Activated CD4-positive, CD25-positive, alpha-beta regulatory T cell treated with anti-CD3 and anti-CD28 coated beads, Interleukin-2, amount 50 U/mL, for 24 hours (primary cell): Measurements from ENCODE around the gene MOGAT3.

Experiments
- ATAC-seq, 2 donors: fragments of 150-1000 bp; cut with Tn5 transposase; one replicate each; pipeline ENCODE4 v1.10.0; 2021; ENCODE audit warnings: mild to moderate bottlenecking in 1 of 2, moderate library complexity in 1 of 2

MOGAT3 gene

DNA sequence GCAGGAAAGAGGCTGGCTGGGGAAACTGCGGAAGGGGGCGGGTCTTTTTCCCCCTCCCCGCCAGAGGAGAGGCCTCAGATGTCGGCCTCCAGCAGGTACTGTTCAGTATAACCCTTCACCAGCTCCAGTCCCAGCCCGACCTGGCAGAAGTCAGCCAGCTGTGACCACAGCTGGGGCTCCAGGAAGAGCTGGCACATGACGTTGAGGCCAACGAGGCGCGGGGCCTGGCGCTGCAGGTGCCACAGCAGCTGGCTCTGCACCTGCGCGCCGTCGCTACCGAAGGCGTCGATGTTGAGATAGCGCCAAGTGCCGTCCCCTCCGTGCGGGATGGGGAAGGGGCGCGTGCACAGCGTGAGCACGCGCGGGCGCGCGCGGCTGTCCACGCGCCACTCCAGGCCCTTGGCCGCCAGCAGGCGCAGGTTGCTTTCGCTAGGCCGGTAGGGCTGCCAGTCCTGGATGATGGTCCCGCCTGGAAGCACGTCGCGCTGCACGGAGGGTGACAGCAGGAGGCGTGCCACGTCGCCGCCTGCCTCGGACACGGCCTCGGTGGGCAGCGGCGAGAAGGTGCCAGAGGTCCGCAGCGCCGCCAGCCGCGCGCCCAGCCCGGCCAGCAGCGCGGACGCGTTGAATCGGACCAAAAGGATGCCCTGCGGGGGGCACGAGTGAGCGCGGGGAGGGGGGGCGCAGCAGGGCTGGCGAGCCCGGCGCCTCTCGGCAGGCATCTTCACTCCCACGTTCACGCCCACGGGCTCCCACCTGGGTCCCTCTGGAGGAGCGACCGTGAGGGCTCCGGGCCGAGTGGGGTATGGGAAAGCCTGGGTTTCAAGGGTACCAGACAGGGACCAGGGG, 28.6 kb downstream of the MOGAT3 start:
- ATAC-seq: no peak

DNA sequence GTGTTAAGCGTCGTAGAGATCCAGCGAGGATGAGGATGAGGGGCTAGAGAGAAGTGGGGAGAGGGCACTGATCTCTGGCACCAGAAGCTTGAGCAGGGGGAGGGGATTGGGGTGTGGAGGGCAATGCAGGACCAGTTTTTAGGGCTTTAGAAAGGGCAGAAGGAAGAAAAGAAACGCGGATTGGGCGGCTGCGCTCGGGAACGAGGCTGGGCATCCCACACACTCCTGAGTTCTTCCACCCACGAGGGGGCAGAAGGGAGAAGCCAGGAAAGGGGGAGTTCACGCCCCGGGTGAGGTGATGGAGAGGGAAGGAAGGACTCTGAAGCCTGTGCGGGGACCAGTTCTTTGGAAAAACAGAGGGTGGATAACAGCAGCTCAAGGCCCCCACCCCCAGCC, 29.4 kb downstream of the MOGAT3 start:
- ATAC-seq: no peak

DNA sequence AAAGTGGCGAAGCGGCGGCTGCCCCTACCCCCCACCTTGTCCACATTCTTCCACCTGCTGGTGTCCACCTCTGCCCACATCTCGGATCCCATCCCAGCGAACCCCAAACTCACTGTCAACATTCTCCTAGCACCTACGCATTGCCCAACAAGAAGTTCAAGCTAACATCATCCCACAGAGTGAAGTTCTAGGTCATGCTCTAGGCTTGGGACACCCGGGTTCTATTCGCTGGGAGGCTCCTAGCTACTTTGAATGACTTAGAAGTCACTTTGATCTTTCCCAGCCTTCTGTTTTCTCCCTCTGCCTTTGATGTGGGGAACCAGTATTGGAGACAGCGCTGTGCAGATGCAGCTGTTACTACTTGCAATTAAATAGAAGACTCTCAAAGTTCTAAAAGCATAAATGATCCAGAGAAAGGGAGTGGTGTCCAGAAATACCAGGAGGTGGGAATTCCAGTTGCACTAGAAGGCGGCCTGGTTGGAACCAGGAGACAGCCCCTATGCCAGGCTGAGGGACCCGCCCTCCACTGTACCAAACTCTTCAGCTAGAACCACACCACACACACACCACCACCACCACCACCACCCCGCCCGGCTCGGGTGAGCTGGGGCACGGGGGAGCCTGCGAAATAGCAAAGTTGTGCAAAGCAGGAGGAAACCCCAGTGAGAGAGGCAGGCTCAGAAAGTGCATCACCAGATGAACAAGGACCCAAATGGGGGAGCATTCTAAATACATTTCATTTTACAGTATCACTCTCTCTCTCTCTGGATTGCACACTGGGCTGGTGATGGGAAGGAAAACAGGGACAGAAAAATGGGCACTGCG, 30.0 kb downstream of the MOGAT3 start:
- ATAC-seq: no peak

DNA sequence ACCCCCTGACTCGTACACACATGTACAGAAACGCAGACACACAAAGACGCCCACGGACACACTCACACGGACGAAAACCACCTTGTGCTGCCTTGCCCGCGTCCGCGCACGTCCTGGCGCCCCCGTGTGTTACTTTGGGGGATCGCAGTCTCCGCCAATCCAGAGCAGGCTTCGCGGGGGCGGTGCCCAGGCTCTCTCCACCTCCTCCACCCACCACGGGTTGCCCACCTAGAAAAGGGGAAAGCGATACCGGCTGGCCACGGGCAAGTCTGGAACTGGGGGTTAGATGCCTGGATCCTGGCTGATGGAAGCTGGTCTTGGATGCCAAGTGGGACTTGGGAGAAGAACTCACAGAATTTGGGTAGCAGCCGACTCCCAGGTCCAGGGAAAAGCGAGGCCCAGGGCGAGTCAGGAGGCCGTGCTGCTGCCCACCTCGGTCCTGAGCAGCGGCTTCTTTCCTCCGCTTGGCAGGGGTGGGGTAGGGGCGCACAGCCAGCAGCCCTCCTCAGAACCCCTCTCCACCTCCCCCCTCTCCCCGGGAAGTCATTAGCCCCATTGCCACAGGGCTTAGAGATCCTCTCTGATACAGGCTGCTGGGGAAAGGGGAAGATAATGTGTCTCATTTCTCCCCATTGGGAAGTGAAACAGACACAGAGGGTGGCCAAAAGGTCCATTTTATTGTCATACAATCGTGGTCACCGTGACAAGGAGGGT, 30.8 kb downstream of the MOGAT3 start:
- ATAC-seq: peak; percentile 42 to 53

DNA sequence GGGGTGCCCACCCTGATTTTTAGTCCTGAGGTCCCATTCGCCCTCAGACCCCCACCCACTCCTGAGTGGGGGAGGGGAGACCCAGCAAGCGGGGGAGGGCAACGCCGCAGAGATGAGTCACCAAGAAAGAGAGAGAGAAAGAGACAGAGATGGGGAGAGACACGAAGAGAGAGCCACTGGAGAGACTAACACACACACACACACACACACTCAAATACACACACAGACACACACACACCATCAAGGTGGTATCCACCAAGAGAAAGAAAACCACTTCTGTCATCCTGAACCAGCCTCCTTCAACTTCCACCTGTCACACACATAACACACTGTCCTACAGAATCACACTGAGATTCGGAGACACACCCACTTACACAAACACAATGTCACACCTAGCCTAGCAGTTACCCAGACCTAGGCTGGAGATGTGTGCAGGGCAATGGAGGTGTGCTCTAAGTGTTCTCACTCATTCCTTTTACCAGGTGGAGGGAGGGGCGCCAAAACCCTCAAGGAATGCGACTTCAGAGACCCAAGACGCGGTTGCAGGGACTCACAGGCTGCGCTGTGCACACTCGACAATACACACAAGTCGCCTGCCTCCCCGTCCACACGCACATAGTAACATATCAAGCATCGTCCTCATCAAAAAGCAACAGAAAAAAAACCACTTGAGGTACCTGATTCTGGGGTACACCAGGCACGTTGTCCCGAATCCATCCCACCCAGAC, 31.6 kb downstream of the MOGAT3 start:
- ATAC-seq: no peak

DNA sequence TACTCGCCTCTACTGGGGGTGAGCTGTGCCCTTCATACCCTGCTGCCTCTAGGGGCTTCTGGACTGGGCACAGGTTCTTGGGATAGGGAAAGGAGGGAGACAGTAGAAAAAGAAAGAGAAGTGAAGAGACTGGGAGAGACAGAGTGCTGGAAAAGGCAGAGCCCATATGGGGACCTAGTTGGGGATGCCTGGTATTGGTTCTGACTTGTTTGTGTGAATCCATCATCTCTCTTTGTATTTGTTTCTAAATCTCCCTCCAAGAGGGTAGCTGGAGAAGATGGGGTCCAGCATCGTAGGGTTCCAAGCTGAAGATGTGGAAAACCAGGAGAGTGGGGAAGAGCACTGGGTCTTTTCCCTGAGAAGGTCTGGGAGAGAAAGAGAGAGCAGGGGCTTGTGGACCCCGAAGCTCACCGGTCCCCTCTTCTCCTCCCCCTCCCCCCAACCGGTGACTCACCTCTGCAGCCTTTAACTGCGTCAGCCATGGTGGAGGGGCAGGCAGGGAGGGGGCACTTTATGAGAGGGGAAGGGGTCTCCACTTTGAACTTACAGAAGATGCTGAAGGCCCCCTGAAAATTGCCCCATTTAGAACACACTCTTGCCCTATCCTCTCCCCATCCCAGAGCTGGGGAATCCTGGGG, 32.3 kb downstream of the MOGAT3 start:
- ATAC-seq: no peak

DNA sequence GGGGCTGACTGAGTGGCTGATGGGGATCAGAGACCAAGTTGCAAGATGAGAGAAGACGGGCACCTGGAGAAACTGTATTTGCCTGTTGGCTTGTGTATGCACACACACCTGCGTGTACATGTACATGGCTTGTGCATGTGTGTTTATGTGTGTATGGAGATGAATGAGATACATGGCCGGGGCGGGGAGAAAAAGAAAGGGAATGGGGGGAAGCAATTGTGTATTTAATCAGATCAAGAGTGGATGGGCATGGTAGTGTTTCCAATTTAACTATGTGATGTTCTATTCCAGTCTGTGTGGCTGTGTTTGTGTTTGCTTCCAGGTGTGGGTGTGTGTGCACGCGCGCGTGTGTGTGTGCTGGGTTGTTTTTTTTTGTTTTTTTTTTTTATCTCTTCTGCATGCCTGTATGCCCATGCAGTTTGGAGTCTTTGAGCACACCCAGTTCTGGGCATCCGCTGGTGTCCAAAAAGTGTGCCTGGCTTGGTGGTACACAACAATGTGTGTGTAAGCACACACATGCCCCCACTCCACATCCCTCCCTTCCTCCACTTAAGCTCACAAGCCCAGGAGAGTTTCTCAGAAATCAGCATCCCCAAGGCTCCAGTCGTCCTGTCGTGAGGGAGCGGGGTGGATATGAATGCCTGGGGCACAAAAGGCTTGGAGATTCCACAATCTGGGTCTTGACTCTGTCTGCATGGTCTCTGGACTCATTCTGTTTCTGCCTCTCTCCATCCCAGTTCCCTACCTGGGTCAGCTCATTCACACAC, 33.0 kb downstream of the MOGAT3 start:
- no peak for ATAC-seq

DNA sequence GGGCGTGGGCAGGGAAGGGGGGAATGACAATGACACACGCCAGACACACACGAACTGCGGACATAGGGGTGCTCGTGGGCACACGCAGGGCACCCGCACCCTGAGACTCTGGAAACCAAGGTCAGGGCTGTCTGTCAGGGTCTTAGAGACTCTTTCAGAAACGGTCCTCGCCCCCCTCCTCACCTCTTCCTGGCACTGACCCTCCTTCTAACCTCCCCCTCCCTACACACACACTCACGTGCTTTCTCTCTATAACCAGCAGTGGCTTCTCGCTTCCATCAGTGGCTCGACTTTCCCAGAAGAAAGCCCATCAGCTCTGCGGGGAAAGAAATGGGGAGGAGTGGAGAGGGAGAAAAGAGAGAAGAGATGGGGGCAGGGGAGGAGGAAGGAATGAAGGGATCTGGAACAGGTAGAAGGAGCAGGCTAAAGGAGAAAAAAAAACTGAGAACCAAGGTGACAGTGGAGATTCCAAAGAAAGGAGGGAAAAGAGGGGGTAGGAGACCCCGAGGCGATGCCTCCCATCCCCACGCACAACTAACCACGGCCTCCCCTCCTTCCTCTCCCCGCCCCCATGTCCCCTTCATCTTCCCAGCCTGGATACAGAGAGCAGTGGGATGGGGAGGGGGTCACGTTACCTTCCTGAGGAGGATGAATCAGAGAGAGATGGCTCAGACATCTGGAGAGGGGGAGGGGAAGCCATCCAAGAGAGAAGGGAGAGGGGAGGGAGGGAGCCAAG, 33.8 kb downstream of the MOGAT3 start:
- no peak for ATAC-seq

DNA sequence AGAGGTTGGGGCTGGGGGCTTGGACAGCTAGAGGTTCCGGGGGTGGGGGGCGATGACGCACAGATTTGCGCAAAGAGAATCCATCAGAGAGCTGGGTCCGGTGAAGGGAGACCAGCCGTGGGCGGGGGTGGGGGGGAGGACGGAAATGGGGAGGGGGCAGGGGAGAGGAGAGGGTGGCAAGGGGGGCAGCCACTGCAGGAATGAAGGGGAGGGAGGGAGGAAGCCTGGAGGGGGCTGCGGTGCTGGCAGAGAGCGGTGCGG, 34.3 kb downstream of the MOGAT3 start:
- ATAC-seq: no peak

DNA sequence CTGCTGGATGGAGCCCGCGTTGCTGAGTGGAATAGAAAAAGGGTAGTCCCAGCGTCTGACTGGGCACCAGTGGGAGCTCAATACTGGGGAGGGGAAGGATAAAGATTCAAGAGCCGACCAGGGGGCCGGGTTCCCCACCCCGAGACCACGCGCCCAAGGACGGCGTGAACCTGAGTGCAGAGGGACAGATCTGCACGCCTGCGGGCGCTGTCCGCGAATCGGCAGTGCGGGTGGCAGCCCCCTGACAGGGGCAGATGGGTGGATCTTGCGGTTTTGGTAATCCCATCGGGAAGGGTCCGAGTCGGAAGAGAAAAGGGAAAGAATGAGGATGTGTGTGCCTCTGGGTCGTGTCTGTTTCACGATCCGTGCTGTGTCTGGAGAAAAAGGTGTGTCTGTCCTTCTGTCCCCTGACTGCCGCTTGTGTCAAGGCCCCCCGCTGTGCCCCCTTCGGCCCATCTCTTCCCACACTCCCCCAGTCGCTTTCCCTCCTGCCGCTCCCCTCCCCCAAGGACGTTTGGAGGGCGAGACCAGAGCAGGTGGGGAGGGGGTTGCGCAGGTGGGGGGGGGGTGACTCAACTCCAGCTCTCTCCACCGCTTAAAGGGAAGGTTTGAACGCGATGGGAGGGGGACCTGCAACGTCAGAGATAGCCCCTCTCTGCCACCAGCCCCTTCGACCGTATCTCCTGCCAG, 34.7 kb downstream of the MOGAT3 start:
- ATAC-seq: no peak

DNA sequence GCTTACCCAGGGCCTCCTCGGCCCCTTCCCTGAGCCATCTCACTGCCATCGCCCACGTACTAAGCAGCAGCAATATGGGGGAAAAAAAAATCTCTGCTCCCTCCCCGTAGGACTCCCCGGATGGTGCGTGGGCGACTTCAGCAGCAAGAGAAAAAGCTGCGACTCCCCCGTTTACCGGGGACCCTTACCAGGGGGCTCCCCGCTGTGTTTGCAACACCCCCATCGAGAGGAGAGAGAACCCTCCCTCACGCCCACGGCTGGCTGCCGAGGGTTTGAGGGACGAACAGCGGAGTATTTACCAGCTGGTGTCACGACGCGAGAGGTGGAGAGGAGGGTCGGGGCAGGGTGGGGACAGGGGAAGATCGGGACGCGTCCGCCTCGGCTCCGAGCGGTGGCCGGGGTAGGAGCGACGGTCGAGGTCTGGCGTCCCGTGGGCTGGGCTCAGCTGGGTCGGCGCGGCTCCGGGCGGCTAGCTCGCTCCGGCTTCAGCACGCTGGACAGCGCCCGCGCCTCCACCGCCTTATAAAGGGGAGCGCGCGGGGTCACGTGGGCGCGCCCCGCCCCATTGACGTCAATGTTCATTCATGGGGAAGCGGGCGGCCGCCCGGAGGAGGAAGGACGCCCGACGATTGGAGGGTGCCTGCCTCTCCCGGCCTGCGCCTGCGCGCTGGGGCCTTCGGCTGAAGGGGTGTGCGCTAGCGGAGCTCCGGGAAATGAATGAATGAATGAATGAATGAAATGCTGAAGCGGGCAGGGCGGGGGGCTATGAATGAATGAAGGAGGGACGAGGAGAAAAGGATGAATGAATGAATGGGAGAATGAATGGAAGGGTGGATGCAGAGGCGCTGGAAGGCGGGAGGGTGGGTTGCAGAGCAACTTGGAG, 35.5 kb downstream of the MOGAT3 start, which contains the start of gene VGF:
TSS of gene VGF (minus strand) at position 495 of the 883 bp plus-strand sequence. CDS start 726 bp downstream, outside the sequence.
- ATAC-seq: peak; percentile 83 to 85

DNA sequence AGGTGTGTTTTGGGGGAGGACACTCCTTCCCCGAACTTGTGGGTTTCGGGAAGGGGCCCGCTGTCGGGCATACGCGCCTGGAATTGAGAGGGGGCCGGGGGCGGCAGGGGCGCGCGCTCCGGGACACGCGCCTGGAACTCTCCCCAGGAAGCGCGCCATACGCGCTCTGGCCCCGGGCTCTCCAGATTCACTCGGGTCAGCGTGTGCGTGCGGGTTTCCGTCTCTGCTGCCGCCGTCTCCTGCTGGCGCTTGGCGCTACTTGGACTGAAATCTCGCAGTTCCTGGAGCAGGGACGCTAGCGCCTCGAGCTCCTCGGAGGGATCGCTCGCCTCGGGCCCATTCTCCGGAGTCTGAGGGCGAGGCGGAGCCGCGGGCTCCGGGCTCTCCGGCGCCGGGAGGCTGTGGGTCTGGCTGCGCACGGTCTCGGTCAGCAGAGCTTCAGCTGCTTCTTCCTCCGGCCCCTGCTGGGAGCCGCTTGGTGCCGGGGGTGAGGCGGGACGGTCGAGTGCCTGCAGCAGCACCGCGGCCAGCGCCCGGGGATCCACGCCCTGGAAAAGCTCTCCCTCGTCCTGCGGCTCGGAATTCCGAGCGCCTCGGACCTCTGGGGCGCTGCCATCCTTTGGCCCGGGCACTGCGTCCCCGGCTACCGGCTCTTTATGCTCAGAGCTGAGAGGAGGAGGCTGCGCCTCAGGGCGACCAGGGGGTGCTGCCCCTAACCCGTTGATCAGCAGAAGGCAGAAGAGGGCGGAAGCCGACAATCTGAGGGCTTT, 36.6 kb downstream of the MOGAT3 start:
- ATAC-seq: no peak

DNA sequence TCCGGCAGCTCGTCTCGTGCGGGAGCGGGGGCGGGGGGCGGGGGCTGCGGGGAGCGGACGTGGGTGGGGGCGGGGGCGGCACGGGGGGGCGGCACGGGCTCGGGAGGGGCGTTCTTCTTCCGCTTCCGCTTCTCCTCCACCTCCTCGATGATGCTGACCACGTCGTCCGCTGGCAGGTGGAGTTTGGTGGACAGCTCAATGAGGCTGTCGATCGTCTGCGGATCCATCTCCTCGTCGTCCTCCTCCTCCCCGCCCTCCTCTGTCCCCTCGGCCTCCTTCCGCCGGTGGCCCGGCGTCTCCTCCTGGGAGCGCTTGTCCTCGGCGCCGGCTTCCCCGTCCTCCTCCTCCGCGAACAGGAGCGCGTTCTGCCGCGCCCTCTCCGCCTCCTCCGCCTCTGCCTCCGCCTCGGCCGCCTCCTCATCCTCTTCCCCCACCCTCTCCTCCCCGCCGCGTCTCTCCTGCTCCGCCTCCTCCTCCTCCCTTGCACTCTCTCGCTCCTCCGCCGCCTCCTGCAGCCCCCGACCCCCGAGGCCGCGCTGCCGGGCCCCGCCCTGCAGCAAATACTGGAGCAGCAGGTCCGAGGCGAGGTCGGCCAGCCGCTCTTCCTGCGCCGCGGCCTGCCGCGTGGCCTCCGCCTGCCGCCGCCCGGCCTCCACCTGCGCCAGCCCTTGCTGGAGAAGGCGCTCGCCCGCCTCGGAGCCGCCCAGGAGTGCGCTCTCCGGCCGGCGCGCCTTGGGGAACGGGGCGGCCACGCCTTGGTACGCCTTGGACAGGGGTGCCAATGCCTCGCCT, 37.4 kb downstream of the MOGAT3 start:
- peak in 1 of 2 donors; percentile 4 for ATAC-seq

DNA sequence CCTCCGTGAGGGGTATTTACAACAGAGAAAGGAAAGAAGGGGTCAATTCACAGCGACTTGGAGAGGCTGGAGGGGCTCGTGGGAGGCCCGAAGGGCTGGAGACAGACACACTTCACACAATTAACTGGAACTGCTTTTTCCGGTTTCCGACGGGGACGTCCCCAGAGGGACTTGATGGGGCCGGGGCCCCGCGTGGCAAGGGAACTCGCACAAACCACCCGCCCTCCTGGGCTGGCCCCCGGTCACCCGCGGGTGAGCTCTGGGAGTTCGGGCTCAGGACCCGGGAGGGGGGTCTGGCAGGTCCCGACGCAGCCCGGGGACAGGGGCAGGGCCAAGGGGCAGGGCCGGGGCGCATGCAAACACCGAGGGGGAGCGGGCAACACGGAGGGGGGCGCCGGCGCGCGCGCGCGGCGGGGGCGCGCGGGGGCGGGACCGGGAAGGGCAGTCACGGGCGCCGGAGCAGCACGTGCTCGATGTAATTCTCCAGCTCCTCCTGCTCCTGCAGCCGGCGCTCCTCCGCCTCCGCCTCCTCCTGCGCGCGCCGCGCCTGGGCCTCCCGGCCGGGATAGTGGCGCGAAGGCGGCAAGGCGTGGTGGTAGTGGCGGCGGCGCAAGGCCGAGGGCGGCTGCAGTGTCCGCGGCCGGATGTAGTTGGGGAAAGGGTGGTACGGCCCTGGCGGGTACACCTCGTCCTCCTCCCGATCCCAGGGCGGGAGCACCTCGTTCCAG, 38.1 kb downstream of the MOGAT3 start:
- no peak for ATAC-seq

DNA sequence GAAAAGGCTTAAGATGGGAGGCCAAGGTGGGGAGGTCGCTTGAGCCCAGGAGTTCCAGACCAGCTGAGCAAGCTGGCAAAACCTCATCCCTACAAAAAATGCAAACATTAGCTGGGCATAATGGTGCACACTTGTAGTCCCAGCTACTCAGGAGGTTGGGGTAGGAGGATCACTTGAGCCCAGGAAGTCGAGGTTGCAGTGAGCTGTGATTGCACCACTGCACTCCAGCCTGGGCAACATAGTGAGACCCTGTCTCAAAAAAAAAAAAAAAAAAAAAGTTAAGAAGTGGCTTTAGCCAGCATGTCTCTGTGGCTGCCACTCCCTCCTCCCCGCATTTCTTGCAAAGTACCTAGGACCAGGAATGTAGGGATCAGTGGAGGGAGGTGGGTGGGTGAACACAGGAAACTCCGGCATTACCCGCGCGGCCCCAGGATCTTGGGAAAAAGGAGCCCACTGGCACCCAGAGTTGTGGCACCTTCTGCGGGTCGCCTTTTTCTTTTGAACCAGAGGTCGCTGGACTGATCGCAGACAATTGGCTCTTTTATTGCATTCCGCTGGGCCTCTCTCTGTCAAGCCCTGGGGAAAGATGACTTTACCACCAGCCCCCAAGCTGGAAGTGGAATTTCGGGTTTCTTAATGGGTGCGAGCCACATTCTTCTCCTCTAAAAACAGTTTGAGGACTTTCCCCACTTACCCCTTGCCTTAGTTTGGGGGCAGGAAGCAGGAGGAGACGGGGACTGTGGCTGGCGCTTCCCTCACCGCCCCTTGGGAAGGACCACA, 39.0 kb downstream of the MOGAT3 start:
- ATAC-seq: no peak

DNA sequence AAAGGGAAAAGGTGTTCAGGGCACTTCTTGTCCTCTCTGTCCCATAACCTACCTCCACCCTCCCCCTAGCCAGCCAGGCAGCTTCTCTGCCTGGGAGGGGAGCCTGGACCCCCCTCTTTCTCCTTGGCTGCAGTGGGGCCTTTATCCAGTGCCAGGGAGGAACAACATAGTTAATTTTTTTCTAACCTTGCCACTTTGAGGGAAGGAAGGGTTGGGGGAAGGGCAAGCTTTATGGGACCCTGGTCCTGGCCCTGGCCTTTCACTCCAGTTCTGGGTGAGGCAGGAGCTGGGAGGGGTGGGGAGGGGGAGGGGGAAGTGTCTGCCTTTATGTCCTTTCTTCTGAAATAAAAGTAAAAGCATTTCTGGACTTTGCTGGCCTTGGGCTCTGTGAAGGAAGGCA, 39.9 kb downstream of the MOGAT3 start:
- ATAC-seq: no peak
